GM19238 (cell line): ENCODE data around the gene ADAMTS18.

Experiments used
- DNase-seq: peaks from one replicate; pipeline ENCODE4 v3.0.0; 2011; ENCODE audit warnings: low spot score; ENCODE audit not compliant: insufficient read length

The ADAMTS18 gene

GRCh38 chr16:77327717-77328116, 107.1 kb downstream of the ADAMTS18 start:
- no peak for DNase-seq

- no peak for DNase-seq
Observed at GRCh38 chr16:77324729-77325128, 110.1 kb downstream of the ADAMTS18 start.

GRCh38 chr16:77323695-77324094, 111.1 kb downstream of the ADAMTS18 start:
- DNase-seq, result no peak

- no peak for DNase-seq
Observed at GRCh38 chr16:77322757-77323156, 112.1 kb downstream of the ADAMTS18 start.

- no peak for DNase-seq
Observed at GRCh38 chr16:77317059-77317458, 117.8 kb downstream of the ADAMTS18 start.

- DNase-seq, result no peak
Observed at GRCh38 chr16:77310877-77311276, 124.0 kb downstream of the ADAMTS18 start.

GRCh38 chr16:77308163-77308561, 126.7 kb downstream of the ADAMTS18 start:
- no peak for DNase-seq

GRCh38 chr16:77307426-77308162, 127.2 kb downstream of the ADAMTS18 start:
- no peak for DNase-seq

- no peak for DNase-seq
Observed at GRCh38 chr16:77306075-77306474, 128.8 kb downstream of the ADAMTS18 start.

- DNase-seq, result no peak
Observed at GRCh38 chr16:77304877-77305276, 130.0 kb downstream of the ADAMTS18 start.

- no peak for DNase-seq
Observed at GRCh38 chr16:77304134-77304533, 130.7 kb downstream of the ADAMTS18 start.

GRCh38 chr16:77302674-77303073, 132.2 kb downstream of the ADAMTS18 start:
- no peak for DNase-seq

- DNase-seq, result no peak
Observed at GRCh38 chr16:77302249-77302648, 132.6 kb downstream of the ADAMTS18 start.

- DNase-seq, result no peak
Observed at GRCh38 chr16:77300256-77300655, 134.6 kb downstream of the ADAMTS18 start.

- no peak for DNase-seq
Observed at GRCh38 chr16:77299395-77299794, 135.4 kb downstream of the ADAMTS18 start.

- DNase-seq, result no peak
Observed at GRCh38 chr16:77298418-77299360, 136.1 kb downstream of the ADAMTS18 start.

- no peak for DNase-seq
Observed at GRCh38 chr16:77297996-77298395, 136.8 kb downstream of the ADAMTS18 start.

GRCh38 chr16:77295896-77296295, 138.9 kb downstream of the ADAMTS18 start:
- DNase-seq, result no peak

GRCh38 chr16:77290451-77291115, 144.3 kb downstream of the ADAMTS18 start:
- no peak for DNase-seq

- DNase-seq, result no peak
Observed at GRCh38 chr16:77289331-77289809, 145.5 kb downstream of the ADAMTS18 start.

- DNase-seq, result no peak
Observed at GRCh38 chr16:77288222-77288621, 146.6 kb downstream of the ADAMTS18 start.

GRCh38 chr16:77285676-77286075, 149.2 kb downstream of the ADAMTS18 start:
- DNase-seq, result no peak
